ENCODE measurements around the gene GADD45G. TPM values are rescaled to one million over a fixed set of nuclear protein-coding genes. Genes with fewer than 3 reads are reported as not detected.

The GADD45G gene
- polyA plus RNA-seq, 1 of the 3 experiments (the other 2 are of a cell fraction): 1.3 TPM

GRCh38 chr9:89647366-89648128, 42.7 kb downstream of the GADD45G start:
- no peak overlapping the region for H3K4me3 ChIP-seq (ENCODE audit: low read depth in 2 of 2, low read length in 1 of 2)
- POLR2A ChIA-PET: no interaction called here
- CTCF ChIA-PET: interaction anchor here (1.1 kb wide), 1 partner anchor 44 kb away, joined by 4 read pairs; no protein-coding TSS in a partner anchor

GRCh38 chr9:89648247-89649000, 43.6 kb downstream of the GADD45G start:
- CTCF ChIA-PET: interaction anchor here (0.9 to 1.1 kb wide), 2 partner anchors 11 to 45 kb away, joined by 3 to 4 read pairs; no protein-coding TSS in a partner anchor
- 40% methylated on average over 10 of the region's 11 CpGs for WGBS (ENCODE audit: low lambda C conversion rate)

More at GRCh38 chr9:89647366-89648128, 42.7 kb downstream of the GADD45G start:
- Histone ChIP-seq H3K27ac (ENCODE audit: low read depth in 2 of 2, low read length in 1 of 2) (no peak overlapping the region), H3K79me2 (ENCODE audit: insufficient read depth) (no peaks in the 10 kb centered on the region), H3K9me2 (no peaks in the 10 kb centered on the region), H3K4me2 (no peak overlapping the region), H3F3A (replicated peaks; ENCODE audit: insufficient read depth) (no peaks in the 10 kb centered on the region), H3K36me3 (replicated peaks in 1 of 2; ENCODE audit: control insufficient read depth in 1 of 2, insufficient read depth in 2 of 2, low read length in 1 of 2) (no peaks in the 10 kb centered on the region), H3K9ac (no peak overlapping the region), H3K9me3 (no peaks in the 10 kb centered on the region), H3K4me1 (ENCODE audit: control insufficient read depth in 1 of 2, insufficient read depth in 2 of 2, low read depth in 1 of 2, low read length in 1 of 2) (peaks cover 0 to 2% of the 10 kb centered on the region in 2 experiments; a peak in 1 of 4 replicates), H2AFZ (ENCODE audit: low read depth) (no peak overlapping the region), H3K27me3 (ENCODE audit: insufficient read depth) (no peaks in the 10 kb centered on the region), H4K20me1 (ENCODE audit: insufficient read depth) (no peaks in the 10 kb centered on the region)
- no peak for TF ChIP-seq USF1 (IDR thresholded peaks at IDR 0.05; ENCODE audit: borderline replicate concordance, low read depth)
- WGBS (ENCODE audit: low lambda C conversion rate): 19% methylated on average over 11 of the region's 15 CpGs
- no peak for DNase-seq

More at GRCh38 chr9:89648247-89649000, 43.6 kb downstream of the GADD45G start:
- TF ChIP-seq USF2 (IDR thresholded peaks at IDR 0.05; ENCODE audit: borderline replicate concordance, low read depth, low read length) (no peak), TEAD4 (IDR thresholded peaks at IDR 0.05; ENCODE audit: borderline replicate concordance, insufficient read depth) (no peak), FOSL2 (IDR thresholded peaks at IDR 0.05; ENCODE audit: borderline replicate concordance, low read depth) (no peak), GABPA (IDR thresholded peaks at IDR 0.05; ENCODE audit: low read depth) (no peak), TAF1 (IDR thresholded peaks at IDR 0.05; ENCODE audit: borderline replicate concordance, low read depth, low read length) (no peak), REST (IDR thresholded peaks at IDR 0.05; ENCODE audit: low read depth, low read length) (no peak), CHD2 (IDR thresholded peaks at IDR 0.05; ENCODE audit: low read length, partially characterized antibody) (no peak), RXRA (IDR thresholded peaks at IDR 0.05; ENCODE audit: borderline replicate concordance, low read depth) (no peak), MXI1 (IDR thresholded peaks at IDR 0.05; ENCODE audit: low read depth, low read length) (no peak), EP300 (IDR thresholded peaks at IDR 0.05; ENCODE audit: borderline replicate concordance in 1 of 2, low read depth in 1 of 2, low read length in 1 of 2) (no peak), CTCF (IDR thresholded peaks at IDR 0.05) (no peak), FOXJ3 (CRISPR knock-in tag; IDR thresholded peaks at IDR 0.05) (no peak), EZH2phosphoT487 (IDR thresholded peaks at IDR 0.05; ENCODE audit: borderline replicate concordance, low read depth) (no peak), FOXM1 (IDR thresholded peaks at IDR 0.05; ENCODE audit: low read depth) (no peak), SIN3A (IDR thresholded peaks at IDR 0.05; ENCODE audit: borderline replicate concordance, low read depth, low read length) (no peak)
- Histone ChIP-seq H3K9me2 (no peaks in the 10 kb centered on the region), H3K4me1 (ENCODE audit: control insufficient read depth in 1 of 2, insufficient read depth in 2 of 2, low read depth in 1 of 2, low read length in 1 of 2) (peaks cover 0 to 2% of the 10 kb centered on the region in 2 experiments; a peak in 1 of 4 replicates), H3K27ac (ENCODE audit: low read depth in 2 of 2, low read length in 1 of 2) (no peak overlapping the region), H3F3A (replicated peaks; ENCODE audit: insufficient read depth) (no peaks in the 10 kb centered on the region), H3K9me3 (no peaks in the 10 kb centered on the region), H3K9ac (no peak overlapping the region), H2AFZ (ENCODE audit: low read depth) (no peak overlapping the region), H3K4me2 (no peak overlapping the region), H3K79me2 (ENCODE audit: insufficient read depth) (no peaks in the 10 kb centered on the region), H3K27me3 (ENCODE audit: insufficient read depth) (no peaks in the 10 kb centered on the region), H3K4me3 (ENCODE audit: low read depth in 2 of 2, low read length in 1 of 2) (no peak overlapping the region), H4K20me1 (ENCODE audit: insufficient read depth) (no peaks in the 10 kb centered on the region), H3K36me3 (replicated peaks in 1 of 2; ENCODE audit: control insufficient read depth in 1 of 2, insufficient read depth in 2 of 2, low read length in 1 of 2) (no peaks in the 10 kb centered on the region)
- POLR2A ChIA-PET: no interaction called here
- no peak for DNase-seq
